ENCODE results near the gene PLS3. TPM values are rescaled to one million over a fixed set of nuclear protein-coding genes. Genes with fewer than 3 reads are reported as not detected.
A peak's percentile ranks its signal among the peaks of the same experiment; 100 is the strongest.

PLS3 gene
- total and polyA plus RNA-seq, 8 donors: 11.4 to 42.0 (median 23.2) TPM

DNA sequence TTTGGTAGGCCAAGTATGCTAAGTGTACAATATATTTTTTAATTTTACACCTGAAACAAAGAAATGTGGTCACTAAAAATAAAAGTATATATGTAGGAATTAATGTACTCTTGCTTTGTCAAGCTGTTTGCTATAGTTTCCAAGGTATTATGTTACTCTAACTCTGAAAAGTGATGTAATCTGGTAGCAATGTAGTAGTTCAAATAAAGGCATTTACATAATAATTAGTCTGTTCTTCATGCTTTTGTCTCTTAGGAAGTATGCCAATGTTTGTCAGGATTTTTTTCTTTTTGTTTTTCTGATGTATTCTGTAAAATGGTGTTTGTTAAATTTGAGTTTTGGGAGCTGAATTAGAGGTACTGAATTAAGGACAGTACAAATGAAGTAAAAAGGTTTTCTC lies 89.5 kb downstream of the PLS3 start:
- TF ChIP-seq, protein P1, sequence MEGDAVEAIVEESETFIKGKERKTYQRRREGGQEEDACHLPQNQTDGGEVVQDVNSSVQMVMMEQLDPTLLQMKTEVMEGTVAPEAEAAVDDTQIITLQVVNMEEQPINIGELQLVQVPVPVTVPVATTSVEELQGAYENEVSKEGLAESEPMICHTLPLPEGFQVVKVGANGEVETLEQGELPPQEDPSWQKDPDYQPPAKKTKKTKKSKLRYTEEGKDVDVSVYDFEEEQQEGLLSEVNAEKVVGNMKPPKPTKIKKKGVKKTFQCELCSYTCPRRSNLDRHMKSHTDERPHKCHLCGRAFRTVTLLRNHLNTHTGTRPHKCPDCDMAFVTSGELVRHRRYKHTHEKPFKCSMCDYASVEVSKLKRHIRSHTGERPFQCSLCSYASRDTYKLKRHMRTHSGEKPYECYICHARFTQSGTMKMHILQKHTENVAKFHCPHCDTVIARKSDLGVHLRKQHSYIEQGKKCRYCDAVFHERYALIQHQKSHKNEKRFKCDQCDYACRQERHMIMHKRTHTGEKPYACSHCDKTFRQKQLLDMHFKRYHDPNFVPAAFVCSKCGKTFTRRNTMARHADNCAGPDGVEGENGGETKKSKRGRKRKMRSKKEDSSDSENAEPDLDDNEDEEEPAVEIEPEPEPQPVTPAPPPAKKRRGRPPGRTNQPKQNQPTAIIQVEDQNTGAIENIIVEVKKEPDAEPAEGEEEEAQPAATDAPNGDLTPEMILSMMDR (IDR thresholded peaks at IDR 0.05): no peak
- ATAC-seq: no peak
- FAIRE-seq: peak; percentile 45
- H3K9me3 ChIP-seq: no peaks in the 10 kb centered on the region
- DNase-seq: no peak
- H3K4me3 ChIP-seq: no peak overlapping the region
- no peaks in the 10 kb centered on the region for H3K36me3 ChIP-seq
- no peaks in the 10 kb centered on the region for H3K4me1 ChIP-seq
- no peaks in the 10 kb centered on the region for H3K27me3 ChIP-seq
- intact Hi-C loops (cut with DNase I): no loop called here
- no peak overlapping the region for H3K27ac ChIP-seq

DNA sequence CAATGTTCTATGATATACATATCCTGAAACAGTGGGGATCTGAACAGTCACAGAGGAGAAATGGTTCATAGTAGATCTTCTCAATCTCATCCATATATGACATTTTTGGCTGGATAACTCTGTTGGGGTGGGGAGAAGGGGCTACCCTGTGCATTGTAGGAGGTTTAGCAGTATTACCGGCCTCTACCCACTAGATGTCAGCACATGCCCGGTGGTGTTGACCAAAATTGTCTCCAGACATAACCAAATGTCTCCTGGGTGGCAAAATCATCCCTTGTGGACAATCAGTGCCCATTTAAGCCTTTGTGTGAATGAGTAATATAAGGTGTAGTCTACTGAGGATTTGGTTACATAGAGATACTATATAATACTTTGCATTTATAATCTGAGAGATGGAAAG lies 89.9 kb downstream of the PLS3 start:
- DNase-seq (peak in 1 of 6 donors; percentile 31), FAIRE-seq (no peak), ATAC-seq (peak in 3 of 4 donors; percentile 65 to 86 (median 73))
- Histone ChIP-seq H3K27ac (no peak overlapping the region), H3K4me1 (no peaks in the 10 kb centered on the region), H3K36me3 (no peaks in the 10 kb centered on the region), H3K9me3 (no peaks in the 10 kb centered on the region), H3K4me3 (no peak overlapping the region), H3K27me3 (no peaks in the 10 kb centered on the region)
- TF ChIP-seq, protein P1 (IDR thresholded peaks at IDR 0.05): peak in 3 of 4 donors; percentile 24 to 34 (median 26)
- WGBS, 2 donors: 0 to 5% methylated on average over 2 of the region's 2 CpGs
- intact Hi-C loops (cut with DNase I): no loop called here

DNA sequence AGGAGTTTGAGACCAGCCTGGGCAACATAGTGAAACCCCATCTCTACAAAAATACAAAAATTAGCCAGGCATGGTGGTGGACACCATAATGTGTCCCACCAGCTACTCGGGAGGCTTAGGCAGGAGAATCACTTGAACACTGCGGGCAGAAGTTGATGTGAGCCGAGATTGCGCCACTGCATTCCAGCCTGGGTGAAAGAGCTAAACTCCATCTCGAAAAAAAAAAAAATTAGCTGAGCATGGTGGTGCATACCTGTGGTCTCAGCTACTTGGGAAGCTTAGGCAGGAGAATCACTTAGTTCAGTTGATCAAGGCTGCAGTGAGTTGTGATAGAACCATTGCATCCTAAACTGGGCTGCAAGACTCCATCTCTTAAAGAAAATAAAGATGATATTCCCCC lies 91.2 kb downstream of the PLS3 start:
- TF ChIP-seq, protein P1 (IDR thresholded peaks at IDR 0.05): no peak
- H3K36me3 ChIP-seq: no peaks in the 10 kb centered on the region
- intact Hi-C loops (cut with DNase I): no loop called here
- H3K27me3 ChIP-seq: no peaks in the 10 kb centered on the region
- ATAC-seq (no peak), FAIRE-seq (no peak), DNase-seq (no peak)
- H3K27ac ChIP-seq: no peak overlapping the region
- no peaks in the 10 kb centered on the region for H3K4me1 ChIP-seq
- H3K4me3 ChIP-seq: no peak overlapping the region
- no peaks in the 10 kb centered on the region for H3K9me3 ChIP-seq
- 66 to 79% methylated on average over 5 of the region's 5 CpGs for WGBS, 2 donors

DNA sequence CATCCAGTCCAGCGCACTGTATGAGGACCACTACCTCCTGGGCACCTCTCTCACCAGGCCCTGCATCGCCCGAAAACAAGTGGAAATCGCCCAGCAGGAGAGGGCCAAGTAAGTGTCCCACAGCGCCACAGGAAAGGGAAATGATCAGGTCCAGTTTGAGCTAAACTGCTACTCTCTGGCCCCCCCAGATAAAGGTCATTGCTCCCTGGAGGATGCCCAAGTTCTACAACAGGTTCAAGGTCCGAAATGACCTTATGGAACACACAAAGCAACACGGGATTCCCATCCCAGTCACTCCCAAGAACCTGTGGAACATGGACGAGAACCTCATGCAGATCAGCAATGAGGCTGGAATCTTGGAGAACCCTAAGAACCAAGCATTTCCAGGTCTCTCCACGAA lies 104.1 kb downstream of the PLS3 start:
- intact Hi-C loops (cut with DNase I): no loop called here
- ATAC-seq (no peak), DNase-seq (no peak), FAIRE-seq (no peak)
- 73% methylated on average over 9 of the region's 9 CpGs for WGBS, 2 donors
- no peaks in the 10 kb centered on the region for H3K9me3 ChIP-seq
- TF ChIP-seq, protein P1 (IDR thresholded peaks at IDR 0.05): no peak
- no peak overlapping the region for H3K4me3 ChIP-seq
- H3K36me3 ChIP-seq: no peaks in the 10 kb centered on the region
- no peaks in the 10 kb centered on the region for H3K4me1 ChIP-seq
- peaks cover 0 to 12% (median 0%) of the 10 kb centered on the region in 4 donors for H3K27me3 ChIP-seq
- no peak overlapping the region for H3K27ac ChIP-seq

DNA sequence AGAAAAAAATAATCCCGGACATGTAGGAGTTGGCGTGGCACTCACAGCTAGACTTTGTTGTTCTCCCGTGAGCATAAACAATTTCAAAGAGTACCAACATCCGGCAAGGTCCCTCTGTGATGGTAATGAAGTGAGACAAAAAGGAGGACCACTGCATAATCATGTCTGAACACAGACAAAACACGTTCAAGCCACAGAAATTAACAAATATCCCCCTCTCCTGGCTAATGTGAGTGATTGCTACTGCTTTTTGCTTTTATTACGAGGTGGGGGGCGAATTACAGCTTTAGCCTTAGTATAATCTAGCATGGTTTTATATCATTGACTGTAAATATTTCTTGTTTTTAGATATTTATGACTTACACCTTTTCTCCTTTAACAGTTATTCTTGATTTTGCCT lies 118.5 kb downstream of the PLS3 start:
- 9 to 11% methylated on average over 7 of the region's 7 CpGs for WGBS, 2 donors
- FAIRE-seq: no peak
- no peak for ATAC-seq

More for the DNA sequence above, 118.5 kb downstream of the PLS3 start:
- DNase-seq: no peak
- Histone ChIP-seq H3K36me3 (no peaks in the 10 kb centered on the region), H3K27me3 (peaks cover 0 to 15% (median 0%) of the 10 kb centered on the region in 4 donors), H3K27ac (no peak overlapping the region), H3K4me3 (no peak overlapping the region), H3K9me3 (no peaks in the 10 kb centered on the region), H3K4me1 (no peaks in the 10 kb centered on the region)
- intact Hi-C loops (cut with DNase I): no loop called here
- TF ChIP-seq, protein P1 (IDR thresholded peaks at IDR 0.05): no peak
